B cell (primary cell): ENCODE results near the gene KIAA0232. TPM values are rescaled to one million over a fixed set of nuclear protein-coding genes. Genes with fewer than 3 reads are reported as not detected.

Experiments used
- ATAC-seq: fragments of 200-7000 bp; cut with Tn5 transposase; one replicate; pipeline ENCODE4 v1.10.0; 2021; ENCODE audit warnings: low read depth, mild to moderate bottlenecking, moderate number of reproducible peaks, moderate library complexity
- CTCF ChIA-PET: fragments of 350-600 bp; sonication (Branson Sonifier 250); formaldehyde crosslinking; loops from one replicate; lab custom pipeline; 2021; ENCODE audit warnings: antibody characterized with exemption, inconsistent platforms; lab: Charles Lee
- POLR2A ChIA-PET: fragments of 350-600 bp; sonication (Branson Sonifier 250); formaldehyde crosslinking; loops from one replicate; lab custom pipeline; 2021; ENCODE audit warnings: antibody characterized with exemption; lab: Charles Lee
- DNase-seq: peaks from one replicate; pipeline ENCODE4 v3.0.0; 2013
- H2AFZ ChIP-seq: 2 replicates; pipeline ENCODE4 v1.6.1; 2012; ENCODE audit warnings: mild to moderate bottlenecking, low read depth, low read length; ENCODE audit not compliant: insufficient read depth, poor library complexity, severe bottlenecking
- H3K27ac ChIP-seq, 2 donors: 1 replicate in 1 of 2; 2 replicates in 1 of 2; pipeline ENCODE4 v1.5.1; 2012 to 2013; ENCODE audit warnings: low read length in 2 of 2, mild to moderate bottlenecking in 2 of 2, moderate library complexity in 1 of 2
- H3K27me3 ChIP-seq, 4 experiments: fragments of 200-600 bp in 1 of 4; sonication (generic) in 1 of 4; replicated peaks in 1 of 4; 1 replicate in 2 of 4; 2 replicates in 2 of 4; pipeline versions ENCODE4 v1.6.1 to v1.7.0; 2013 to 2016; ENCODE audit warnings: low read length in 3 of 4, mild to moderate bottlenecking in 2 of 4, mixed read lengths in 1 of 4, moderate library complexity in 1 of 4; ENCODE audit not compliant: insufficient read depth in 4 of 4, control insufficient read depth in 3 of 4; ENCODE audit errors: control extremely low read depth in 1 of 4
- H3K36me3 ChIP-seq, 2 experiments: replicated peaks in 1 of 2; 1 replicate in 1 of 2; 2 replicates in 1 of 2; pipeline versions ENCODE4 v1.6.1 to v1.7.1; 2013; ENCODE audit warnings: low read length in 1 of 2; ENCODE audit not compliant: insufficient read depth in 2 of 2, control insufficient read depth in 1 of 2; ENCODE audit errors: control extremely low read depth in 1 of 2, extremely low read depth in 1 of 2
- H3K4me1 ChIP-seq, 2 donors: fragments of 200-600 bp in 1 of 2; sonication (generic) in 1 of 2; 1 replicate in 1 of 2; 2 replicates in 1 of 2; pipeline versions ENCODE4 v1.5.1 to v1.6.1; 2013 to 2017; ENCODE audit warnings: low read length in 2 of 2; ENCODE audit not compliant: control insufficient read depth in 2 of 2, insufficient read depth in 2 of 2
- H3K4me2 ChIP-seq: replicated peaks from 2 replicates; pipeline ENCODE3; 2012; ENCODE audit warnings: mild to moderate bottlenecking, low read depth, low read length; ENCODE audit not compliant: poor library complexity, severe bottlenecking
- H3K4me3 ChIP-seq, 5 experiments: fragments of 200-600 bp in 1 of 5; sonication (generic) in 1 of 5; 1 replicate in 3 of 5; 2 replicates in 2 of 5; pipeline versions ENCODE4 v1.5.1 to v1.7.0; 2011 to 2016; ENCODE audit warnings: low read length in 4 of 5, mild to moderate bottlenecking in 4 of 5, low read depth in 2 of 5, control low read depth in 1 of 5, moderate library complexity in 1 of 5; ENCODE audit not compliant: insufficient read depth in 1 of 5; ENCODE audit errors: control extremely low read depth in 1 of 5, extremely low read depth in 1 of 5
- H3K79me2 ChIP-seq: fragments of 200-600 bp; sonication (generic); one replicate; pipeline ENCODE4 v1.6.0; 2016; ENCODE audit warnings: low read length; ENCODE audit not compliant: control insufficient read depth, insufficient read depth
- H3K9ac ChIP-seq: fragments of 200-600 bp; sonication (generic); 2 replicates; pipeline ENCODE4 v1.6.1; 2017; ENCODE audit warnings: mild to moderate bottlenecking, low read length, moderate library complexity
- H3K9me3 ChIP-seq, 3 donors: one replicate each; pipeline versions ENCODE4 v1.6.1 to v1.7.1; 2013; ENCODE audit warnings: low read length in 2 of 3; ENCODE audit not compliant: control insufficient read depth in 2 of 3, insufficient read depth in 1 of 3; ENCODE audit errors: control extremely low read depth in 1 of 3
- H4K20me1 ChIP-seq: 2 replicates; pipeline ENCODE4 v1.6.0; 2012; ENCODE audit warnings: mild to moderate bottlenecking, low read length; ENCODE audit not compliant: insufficient read depth, control insufficient read depth, poor library complexity, severe bottlenecking
- H3K27ac Mint-ChIP-seq: one replicate; pipeline ENCODE4 v1.8.0; 2021; ENCODE audit warnings: mixed read lengths
- H3K27me3 Mint-ChIP-seq: one replicate; pipeline ENCODE4 v1.8.0; 2021; ENCODE audit warnings: mixed read lengths
- H3K4me1 Mint-ChIP-seq: one replicate; pipeline ENCODE4 v1.8.0; 2021; ENCODE audit warnings: mixed read lengths
- H3K4me3 Mint-ChIP-seq: one replicate; pipeline ENCODE4 v1.8.0; 2021; ENCODE audit warnings: mixed read lengths
- H3K9me3 Mint-ChIP-seq: one replicate; pipeline ENCODE4 v1.8.0; 2022; ENCODE audit warnings: mixed read lengths; ENCODE audit not compliant: insufficient read depth
- CTCF ChIP-seq: fragments of 200-600 bp; IDR thresholded peaks from one replicate; pipeline ENCODE4 v1.8.0; 2022; ENCODE audit warnings: antibody characterized with exemption, mild to moderate bottlenecking
- EZH2 ChIP-seq: IDR thresholded peaks from 2 replicates; pipeline ENCODE4 v1.6.1; 2012; ENCODE audit warnings: borderline replicate concordance, low read depth, mild to moderate bottlenecking, moderate library complexity, low read length; ENCODE audit not compliant: insufficient read depth, poor library complexity, severe bottlenecking
- WGBS: methylation state at CpG from one replicate; pipeline ENCODE4 v1.1.5; 2013; ENCODE audit warnings: missing lambda C conversion rate; ENCODE audit not compliant: insufficient coverage; 5-methylcytosine and 5-hydroxymethylcytosine counted together
- intact Hi-C: fragments of 100-400 bp; cut with micrococcal nuclease; formaldehyde crosslinking; loops from one replicate; pipeline ENCODE4 v1.10.0; 2022
- polyA plus RNA-seq: library from polyadenylated mRNA; depleted of rRNA; stranded (reverse); fragments of >200 nt; gene quantifications from 2 replicates; pipeline ENCODE4 v1.2.3, GENCODE V29; 2012
- total RNA-seq, 2 donors: library from RNA; stranded (reverse); fragments of 120-200 nt in 1 of 2; gene quantifications; 1 replicate in 1 of 2; 2 replicates in 1 of 2; pipeline versions ENCODE4 v1.2.3 to v1.2.4, GENCODE V29; 2013 to 2022

The KIAA0232 gene
- total and polyA plus RNA-seq, 2 donors (not counting 1 experiment from before 2014, with no cell fraction given) = 2.9 to 20.8 TPM

- no peak for ATAC-seq
- Histone ChIP-seq H3K4me1 (no peaks in the 10 kb centered on the region), H3K4me2 (no peak overlapping the region), H2AFZ (no peak overlapping the region), H3K27ac (no peak overlapping the region), H4K20me1 (no peaks in the 10 kb centered on the region), H3K4me3 (no peak overlapping the region), H3K79me2 (no peaks in the 10 kb centered on the region), H3K27me3 (no peaks in the 10 kb centered on the region), H3K9me3 (no peaks in the 10 kb centered on the region), H3K9ac (no peak overlapping the region), H3K36me3 (no peaks in the 10 kb centered on the region)
- Mint-ChIP-seq H3K9me3 (no peaks in the 10 kb centered on the region), H3K27ac (no peak overlapping the region), H3K4me3 (no peak overlapping the region), H3K4me1 (no peaks in the 10 kb centered on the region), H3K27me3 (peaks cover 3% of the 10 kb centered on the region)
- 97% methylated on average over 18 of the region's 18 CpGs for WGBS
- ChIA-PET POLR2A (no interaction called here), CTCF (no interaction called here)
- intact Hi-C loops = no loop called here
- no peak for TF ChIP-seq EZH2
- DNase-seq = no peak
These were observed 29.4 kb upstream of the KIAA0232 start for GRCh38 chr4:6753103-6753560.

- Histone ChIP-seq H4K20me1 (no peaks in the 10 kb centered on the region), H3K79me2 (no peaks in the 10 kb centered on the region), H3K4me1 (no peaks in the 10 kb centered on the region), H3K9me3 (no peaks in the 10 kb centered on the region), H3K9ac (no peak overlapping the region), H3K36me3 (no peaks in the 10 kb centered on the region), H2AFZ (no peak overlapping the region), H3K27ac (no peak overlapping the region), H3K27me3 (no peaks in the 10 kb centered on the region), H3K4me2 (no peak overlapping the region), H3K4me3 (no peak overlapping the region)
- DNase-seq = no peak
- no peaks in the 10 kb centered on the region for H3K4me1 Mint-ChIP-seq
- CTCF ChIA-PET = no interaction called here
- H3K4me3 Mint-ChIP-seq = no peak overlapping the region
- no peak for ATAC-seq
- H3K9me3 Mint-ChIP-seq = no peaks in the 10 kb centered on the region
- WGBS = 82% methylated on average over 8 of the region's 9 CpGs
- POLR2A ChIA-PET = no interaction called here
- TF ChIP-seq CTCF = no peak
- TF ChIP-seq EZH2 = no peak
- peaks cover 3% of the 10 kb centered on the region for H3K27me3 Mint-ChIP-seq
- intact Hi-C loops = no loop called here
- H3K27ac Mint-ChIP-seq = no peak overlapping the region
These were observed 28.6 kb upstream of the KIAA0232 start for GRCh38 chr4:6753891-6754290.
